Liver (tissue), 3 donors: ENCODE data around the gene CHID1.

Source experiments
- EGR1 ChIP-seq, 2 donors: IDR thresholded peaks; 2 replicates each; pipeline ENCODE4 v1.6.1; 2016 to 2018; ENCODE audit warnings: antibody characterized with exemption in 2 of 2, low read depth in 2 of 2
- FOXA1 ChIP-seq: IDR thresholded peaks from 2 replicates; pipeline ENCODE4 v1.6.1; 2016; ENCODE audit warnings: antibody characterized with exemption
- GABPA ChIP-seq, 2 donors: IDR thresholded peaks in 1 of 2; conservative IDR thresholded peaks in 1 of 2; 2 replicates each; pipeline ENCODE4 v1.6.1; 2016; ENCODE audit warnings: antibody characterized with exemption in 2 of 2, mild to moderate bottlenecking in 1 of 2, moderate library complexity in 1 of 2
- JUND ChIP-seq, 2 donors: IDR thresholded peaks; 2 replicates each; pipeline ENCODE4 v1.6.1; 2016; ENCODE audit warnings: antibody characterized with exemption in 2 of 2
- NR2F2 ChIP-seq: IDR thresholded peaks from 2 replicates; pipeline ENCODE4 v1.6.1; 2016; ENCODE audit warnings: antibody characterized with exemption
- RAD21 ChIP-seq, 2 donors: IDR thresholded peaks; 2 replicates each; pipeline ENCODE4 v1.6.1; 2016; ENCODE audit warnings: antibody characterized with exemption in 2 of 2, mild to moderate bottlenecking in 2 of 2
- SP1 ChIP-seq: IDR thresholded peaks from 2 replicates; pipeline ENCODE4 v1.6.1; 2018; ENCODE audit warnings: antibody characterized with exemption, mild to moderate bottlenecking
- TAF1 ChIP-seq: conservative IDR thresholded peaks from 2 replicates; pipeline ENCODE4 v1.6.1; 2016; ENCODE audit warnings: antibody characterized with exemption, mild to moderate bottlenecking
- YY1 ChIP-seq: IDR thresholded peaks from 2 replicates; pipeline ENCODE4 v1.6.1; 2016; ENCODE audit warnings: antibody characterized with exemption, mild to moderate bottlenecking
- TF ChIP-seq, protein P1 (sequence below): IDR thresholded peaks from 2 replicates; pipeline ENCODE4 v1.6.1; 2016; ENCODE audit warnings: antibody characterized with exemption
- TF ChIP-seq, protein P2 (sequence below): fragments of 150-350 bp; IDR thresholded peaks from 2 replicates; pipeline ENCODE4 v1.5.1; 2017; ENCODE audit warnings: improper control_type of control experiment, low read depth, low read length; ENCODE audit not compliant: missing input control
- TF ChIP-seq, protein P3 (sequence below): IDR thresholded peaks from 2 replicates; pipeline ENCODE4 v1.6.1; 2016; ENCODE audit warnings: antibody characterized with exemption, mild to moderate bottlenecking
- TF ChIP-seq, protein P4 (sequence below): IDR thresholded peaks from 2 replicates; pipeline ENCODE4 v1.6.1; 2016; ENCODE audit warnings: antibody characterized with exemption
- donor health status: healthy.
- donor health status: healthy.

DNA sequence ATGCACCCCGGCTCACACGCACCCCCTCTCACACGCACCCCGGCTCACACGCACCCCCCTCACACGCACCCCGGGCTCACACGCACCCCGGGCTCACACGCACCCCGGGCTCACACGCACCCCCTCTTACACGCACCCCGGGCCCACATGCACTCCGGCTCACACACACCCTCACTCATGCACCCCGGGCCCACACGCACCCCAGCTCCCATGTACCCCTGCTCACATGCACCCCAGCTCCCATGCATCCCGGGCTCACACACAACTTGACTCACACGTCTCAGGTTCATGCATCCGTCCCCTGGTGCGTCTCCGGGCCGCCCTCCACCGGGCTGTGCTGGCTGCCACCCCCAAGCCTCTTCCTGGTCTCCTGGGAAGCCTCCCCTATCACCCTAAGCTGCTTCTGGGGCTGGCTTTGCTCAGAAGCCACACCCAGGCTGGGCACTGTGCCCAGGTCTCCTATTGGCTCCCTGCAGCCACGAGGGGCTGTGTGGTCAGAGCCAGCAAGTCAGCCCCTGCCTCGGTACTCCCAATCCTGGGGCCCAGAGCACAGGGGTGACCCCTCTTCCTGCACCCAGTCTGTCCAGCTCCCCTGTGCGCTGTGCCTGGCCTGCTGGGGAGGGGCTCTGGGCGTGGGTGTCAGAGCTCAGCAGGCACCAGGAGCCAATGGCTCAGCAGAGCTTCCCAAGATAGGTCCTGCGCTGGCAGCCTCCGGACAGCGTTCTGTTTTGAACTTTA is 51.0 kb downstream of the CHID1 start:
- TF ChIP-seq, protein P1, sequence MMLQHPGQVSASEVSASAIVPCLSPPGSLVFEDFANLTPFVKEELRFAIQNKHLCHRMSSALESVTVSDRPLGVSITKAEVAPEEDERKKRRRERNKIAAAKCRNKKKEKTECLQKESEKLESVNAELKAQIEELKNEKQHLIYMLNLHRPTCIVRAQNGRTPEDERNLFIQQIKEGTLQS, result no peak
- TF ChIP-seq NR2F2 (no peak), GABPA (IDR thresholded peaks at IDR 0.05 in 1 of 2, conservative IDR thresholded peaks at IDR 0.05 in 1 of 2) (no peak), FOXA1 (no peak), EGR1 (IDR thresholded peaks at IDR 0.05; ENCODE audit: low read depth in 2 of 2) (no peak), TAF1 (no peak), JUND (IDR thresholded peaks at IDR 0.05) (no peak), YY1 (no peak), RAD21 (IDR thresholded peaks at IDR 0.05) (no peak), SP1 (no peak)
- TF ChIP-seq, protein P2, sequence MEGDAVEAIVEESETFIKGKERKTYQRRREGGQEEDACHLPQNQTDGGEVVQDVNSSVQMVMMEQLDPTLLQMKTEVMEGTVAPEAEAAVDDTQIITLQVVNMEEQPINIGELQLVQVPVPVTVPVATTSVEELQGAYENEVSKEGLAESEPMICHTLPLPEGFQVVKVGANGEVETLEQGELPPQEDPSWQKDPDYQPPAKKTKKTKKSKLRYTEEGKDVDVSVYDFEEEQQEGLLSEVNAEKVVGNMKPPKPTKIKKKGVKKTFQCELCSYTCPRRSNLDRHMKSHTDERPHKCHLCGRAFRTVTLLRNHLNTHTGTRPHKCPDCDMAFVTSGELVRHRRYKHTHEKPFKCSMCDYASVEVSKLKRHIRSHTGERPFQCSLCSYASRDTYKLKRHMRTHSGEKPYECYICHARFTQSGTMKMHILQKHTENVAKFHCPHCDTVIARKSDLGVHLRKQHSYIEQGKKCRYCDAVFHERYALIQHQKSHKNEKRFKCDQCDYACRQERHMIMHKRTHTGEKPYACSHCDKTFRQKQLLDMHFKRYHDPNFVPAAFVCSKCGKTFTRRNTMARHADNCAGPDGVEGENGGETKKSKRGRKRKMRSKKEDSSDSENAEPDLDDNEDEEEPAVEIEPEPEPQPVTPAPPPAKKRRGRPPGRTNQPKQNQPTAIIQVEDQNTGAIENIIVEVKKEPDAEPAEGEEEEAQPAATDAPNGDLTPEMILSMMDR, result no peak
- TF ChIP-seq, protein P3, sequence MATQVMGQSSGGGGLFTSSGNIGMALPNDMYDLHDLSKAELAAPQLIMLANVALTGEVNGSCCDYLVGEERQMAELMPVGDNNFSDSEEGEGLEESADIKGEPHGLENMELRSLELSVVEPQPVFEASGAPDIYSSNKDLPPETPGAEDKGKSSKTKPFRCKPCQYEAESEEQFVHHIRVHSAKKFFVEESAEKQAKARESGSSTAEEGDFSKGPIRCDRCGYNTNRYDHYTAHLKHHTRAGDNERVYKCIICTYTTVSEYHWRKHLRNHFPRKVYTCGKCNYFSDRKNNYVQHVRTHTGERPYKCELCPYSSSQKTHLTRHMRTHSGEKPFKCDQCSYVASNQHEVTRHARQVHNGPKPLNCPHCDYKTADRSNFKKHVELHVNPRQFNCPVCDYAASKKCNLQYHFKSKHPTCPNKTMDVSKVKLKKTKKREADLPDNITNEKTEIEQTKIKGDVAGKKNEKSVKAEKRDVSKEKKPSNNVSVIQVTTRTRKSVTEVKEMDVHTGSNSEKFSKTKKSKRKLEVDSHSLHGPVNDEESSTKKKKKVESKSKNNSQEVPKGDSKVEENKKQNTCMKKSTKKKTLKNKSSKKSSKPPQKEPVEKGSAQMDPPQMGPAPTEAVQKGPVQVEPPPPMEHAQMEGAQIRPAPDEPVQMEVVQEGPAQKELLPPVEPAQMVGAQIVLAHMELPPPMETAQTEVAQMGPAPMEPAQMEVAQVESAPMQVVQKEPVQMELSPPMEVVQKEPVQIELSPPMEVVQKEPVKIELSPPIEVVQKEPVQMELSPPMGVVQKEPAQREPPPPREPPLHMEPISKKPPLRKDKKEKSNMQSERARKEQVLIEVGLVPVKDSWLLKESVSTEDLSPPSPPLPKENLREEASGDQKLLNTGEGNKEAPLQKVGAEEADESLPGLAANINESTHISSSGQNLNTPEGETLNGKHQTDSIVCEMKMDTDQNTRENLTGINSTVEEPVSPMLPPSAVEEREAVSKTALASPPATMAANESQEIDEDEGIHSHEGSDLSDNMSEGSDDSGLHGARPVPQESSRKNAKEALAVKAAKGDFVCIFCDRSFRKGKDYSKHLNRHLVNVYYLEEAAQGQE, result no peak
- TF ChIP-seq, protein P4, sequence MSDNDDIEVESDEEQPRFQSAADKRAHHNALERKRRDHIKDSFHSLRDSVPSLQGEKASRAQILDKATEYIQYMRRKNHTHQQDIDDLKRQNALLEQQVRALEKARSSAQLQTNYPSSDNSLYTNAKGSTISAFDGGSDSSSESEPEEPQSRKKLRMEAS, result no peak
